Mucosa of descending colon (tissue), 3 donors: ENCODE data around the gene LRAT. TPM values are rescaled to one million over a fixed set of nuclear protein-coding genes. Genes with fewer than 3 reads are reported as not detected.

Experiments
- ATAC-seq: fragments of 200-7000 bp; cut with Tn5 transposase; one replicate; pipeline ENCODE4 v1.9.1; 2020; ENCODE audit warnings: mild to moderate bottlenecking, moderate library complexity
- DNase-seq, 3 donors: peaks; one replicate each; pipeline ENCODE4 v3.0.0-alpha.2; 2020
- H3K36me3 ChIP-seq: fragments of 200-600 bp; one replicate; pipeline ENCODE4 v1.8.0; 2021; ENCODE audit warnings: low read depth, mild to moderate bottlenecking
- H3K4me1 ChIP-seq: fragments of 200-600 bp; one replicate; pipeline ENCODE4 v1.8.0; 2021; ENCODE audit warnings: low read depth, mild to moderate bottlenecking
- H3K4me3 ChIP-seq: fragments of 200-600 bp; one replicate; pipeline ENCODE4 v1.8.0; 2021; ENCODE audit warnings: mild to moderate bottlenecking
- H3K9me3 ChIP-seq: fragments of 200-600 bp; one replicate; pipeline ENCODE4 v1.8.0; 2021; ENCODE audit warnings: mild to moderate bottlenecking
- CTCF ChIP-seq: fragments of 200-600 bp; IDR thresholded peaks from one replicate; pipeline ENCODE4 v1.8.0; 2022; ENCODE audit warnings: antibody characterized with exemption, mild to moderate bottlenecking
- intact Hi-C, 2 donors: fragments of 100-400 bp; cut with DNase I in 1 of 2; cut with micrococcal nuclease in 1 of 2; formaldehyde crosslinking; loops; one replicate each; pipeline versions ENCODE4 v1.11.0 to v1.11.1; 2022; cut with DNase I, micrococcal nuclease
- total RNA-seq, 3 donors: library from RNA; stranded (reverse); fragmentation: NEBNext Ultra II Directional in 2 of 3; extraction: Animal tissue kit (Norgen Biotek cat#: 25700) in 2 of 3; gene quantifications; one replicate each; pipeline versions ENCODE4 v1.2.1 to v1.2.4, GENCODE V29; 2021 to 2023
- donor health status: DM: no; HTN: no; CAD: no; lungs with moderate emphysema.
- donor health status: DM: no; HTN: no; CAD: no.
- donor health status: DM: no; HTN: yes; CAD: no.

LRAT gene
- total RNA-seq, 3 donors from 2014 or later, result 0.14 to 3.2 (median 0.17) TPM

GRCh38 chr4:154778264-154778663 is 34.5 kb downstream of the LRAT start:
- H3K4me1 ChIP-seq, result no peaks in the 10 kb centered on the region
- TF ChIP-seq CTCF, result no peak
- ATAC-seq (no peak), DNase-seq (no peak)
- H3K9me3 ChIP-seq, result no peaks in the 10 kb centered on the region
- no peak overlapping the region for H3K4me3 ChIP-seq
- intact Hi-C loops, result no loop called here
- no peaks in the 10 kb centered on the region for H3K36me3 ChIP-seq

GRCh38 chr4:154779362-154779947 is 35.7 kb downstream of the LRAT start:
- DNase-seq (no peak), ATAC-seq (no peak)
- Histone ChIP-seq H3K9me3 (no peaks in the 10 kb centered on the region), H3K4me1 (no peaks in the 10 kb centered on the region), H3K4me3 (no peak overlapping the region), H3K36me3 (no peaks in the 10 kb centered on the region)
- intact Hi-C loops, result no loop called here
- TF ChIP-seq CTCF, result no peak

- no peak for TF ChIP-seq CTCF
- no peaks in the 10 kb centered on the region for H3K9me3 ChIP-seq
- no peak for ATAC-seq
- intact Hi-C loops, result no loop called here
- H3K4me3 ChIP-seq, result no peak within 1 kb of the TSS
- no peaks in the 10 kb centered on the region for H3K4me1 ChIP-seq
- DNase-seq, result peak in 1 of 3 donors; percentile 44
- H3K36me3 ChIP-seq, result no peaks in the 10 kb centered on the region
These were observed 37.6 kb downstream of the LRAT start, which contains the start of gene RBM46 for GRCh38 chr4:154781126-154781982. RBM46 (plus strand) TSS chr4:154781272; CDS start chr4:154796753, 15,481 bp downstream.

- intact Hi-C loops, result no loop called here
- ATAC-seq, result no peak
- no peaks in the 10 kb centered on the region for H3K4me1 ChIP-seq
- DNase-seq, result no peak
- no peak for TF ChIP-seq CTCF
- H3K9me3 ChIP-seq, result no peaks in the 10 kb centered on the region
- no peaks in the 10 kb centered on the region for H3K36me3 ChIP-seq
- no peak overlapping the region for H3K4me3 ChIP-seq
These were observed 38.1 kb downstream of the LRAT start for GRCh38 chr4:154781983-154782293.

Other genes with a start within 250 kb of the LRAT start
- gene PLRG1, start 193.6 kb upstream of the LRAT start, total RNA-seq, result 10 to 100 TPM; 58.1 to 69.4 (median 63.1) TPM
- 1 to 10 TPM in 1 of 3 donors, under 1 TPM in 1, not detected in 1; 0.63 to 1.0 TPM for gene FGB, start 181.0 kb upstream of the LRAT start, total RNA-seq
- under 1 TPM in 1 of 3 donors, not detected in 2; 0.84 TPM for gene FGA, start 153.3 kb upstream of the LRAT start, total RNA-seq
- gene FGG, start 131.3 kb upstream of the LRAT start, total RNA-seq, result under 1 TPM in 1 of 3 donors, not detected in 2; 0.69 TPM
- gene RBM46, start 37.3 kb downstream of the LRAT start, total RNA-seq, result not detected